Gastroesophageal sphincter (tissue), 4 donors: ENCODE data around the gene RNF40. TPM values are rescaled to one million over a fixed set of nuclear protein-coding genes. Genes with fewer than 3 reads are reported as not detected.

Source experiments
- ATAC-seq: fragments of 150-250 bp; one replicate; pipeline ENCODE4 v1.9.1; 2016; ENCODE audit warnings: mild to moderate bottlenecking, moderate library complexity
- H3K27ac ChIP-seq, 4 donors: fragments of 200-600 bp; sonication (generic) in 3 of 4; 1 replicate in 3 of 4; 2 replicates in 1 of 4; pipeline ENCODE4 v1.5.1; 2016 to 2019
- H3K27me3 ChIP-seq: fragments of 200-600 bp; sonication (generic); one replicate; pipeline ENCODE4 v1.5.1; 2019
- H3K36me3 ChIP-seq, 2 donors: fragments of 200-600 bp; sonication (generic); one replicate each; pipeline ENCODE4 v1.5.1; 2019; ENCODE audit warnings: control low read depth in 1 of 2
- H3K4me1 ChIP-seq, 3 donors: fragments of 200-600 bp; sonication (generic); 1 replicate in 2 of 3; 2 replicates in 1 of 3; pipeline ENCODE4 v1.5.1; 2016 to 2019; ENCODE audit warnings: control low read depth in 2 of 3
- H3K4me3 ChIP-seq, 2 donors: fragments of 200-600 bp; sonication (generic); one replicate each; pipeline ENCODE4 v1.5.1; 2019; ENCODE audit warnings: mild to moderate bottlenecking in 1 of 2, moderate library complexity in 1 of 2
- H3K9me3 ChIP-seq, 3 donors: fragments of 200-600 bp; sonication (generic); one replicate each; pipeline ENCODE4 v1.5.1; 2017 to 2019; ENCODE audit warnings: control low read depth in 2 of 3
- EP300 ChIP-seq: sonication (generic); formaldehyde crosslinking; IDR thresholded peaks from one replicate; pipeline ENCODE4 v1.6.1; 2017; ENCODE audit warnings: antibody characterized with exemption, mild to moderate bottlenecking
- POLR2A ChIP-seq, 2 donors: fragments of 450-650 bp; IDR thresholded peaks; one replicate each; pipeline ENCODE4 v1.6.1; 2017; ENCODE audit warnings: antibody characterized with exemption in 2 of 2, mild to moderate bottlenecking in 2 of 2, moderate library complexity in 1 of 2
- POLR2AphosphoS5 ChIP-seq: sonication (generic); formaldehyde crosslinking; IDR thresholded peaks from one replicate; pipeline ENCODE4 v1.6.1; 2017; ENCODE audit warnings: antibody characterized with exemption
- WGBS, 2 donors: methylation state at CpG; one replicate each; pipeline ENCODE4 v1.1.5; 2018; ENCODE audit warnings: low coverage in 1 of 2; 5-methylcytosine and 5-hydroxymethylcytosine counted together
- total RNA-seq, 4 donors: library from RNA; depleted of rRNA; stranded (reverse); fragments of >200 nt; gene quantifications; one replicate each; pipeline ENCODE4 v1.1.0, GENCODE V29; 2016
- TF ChIP-seq, protein P1 (sequence below), 4 experiments: fragments of 200-600 bp in 2 of 4; fragments of 450-650 bp in 2 of 4; sonication (generic) in 1 of 4; IDR thresholded peaks; one replicate each; pipeline ENCODE4 v1.5.1; 2017 to 2019; ENCODE audit warnings: antibody characterized with exemption in 4 of 4, mild to moderate bottlenecking in 2 of 4, moderate library complexity in 2 of 4

The RNF40 gene
- total RNA-seq, 4 donors from 2014 or later, result 76.4 to 108 (median 80.6) TPM

DNA sequence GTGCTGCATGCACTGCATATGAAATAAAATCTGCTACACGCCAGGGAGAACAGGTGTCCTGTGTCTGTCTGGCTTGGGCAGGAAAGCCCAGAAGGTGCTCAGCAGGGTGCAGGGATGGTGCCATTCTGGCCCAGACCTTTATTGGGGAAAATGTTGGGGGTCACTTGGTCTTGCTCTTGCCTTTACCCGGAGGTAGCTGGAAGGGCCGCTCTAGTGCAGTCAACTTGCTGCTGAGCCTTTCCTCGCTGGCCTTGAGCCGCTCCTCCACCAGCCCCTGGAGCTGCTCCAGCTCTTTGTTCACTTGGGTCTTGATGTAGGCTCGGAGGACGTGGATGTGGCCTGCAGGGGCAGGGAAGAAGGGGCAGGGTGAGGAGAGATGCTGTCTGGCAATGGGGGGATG, 4.8 kb upstream of the RNF40 start:
- peaks cover 0 to 66% of the 10 kb centered on the region in 2 donors for H3K36me3 ChIP-seq
- no peak overlapping the region for H3K27ac ChIP-seq
- H3K4me3 ChIP-seq, result no peak overlapping the region
- H3K4me1 ChIP-seq, result peaks cover 0 to 14% (median 8%) of the 10 kb centered on the region in 3 donors
- no peak for TF ChIP-seq POLR2A (IDR thresholded peaks at IDR 0.05)
- no peak for TF ChIP-seq EP300
- TF ChIP-seq, protein P1, sequence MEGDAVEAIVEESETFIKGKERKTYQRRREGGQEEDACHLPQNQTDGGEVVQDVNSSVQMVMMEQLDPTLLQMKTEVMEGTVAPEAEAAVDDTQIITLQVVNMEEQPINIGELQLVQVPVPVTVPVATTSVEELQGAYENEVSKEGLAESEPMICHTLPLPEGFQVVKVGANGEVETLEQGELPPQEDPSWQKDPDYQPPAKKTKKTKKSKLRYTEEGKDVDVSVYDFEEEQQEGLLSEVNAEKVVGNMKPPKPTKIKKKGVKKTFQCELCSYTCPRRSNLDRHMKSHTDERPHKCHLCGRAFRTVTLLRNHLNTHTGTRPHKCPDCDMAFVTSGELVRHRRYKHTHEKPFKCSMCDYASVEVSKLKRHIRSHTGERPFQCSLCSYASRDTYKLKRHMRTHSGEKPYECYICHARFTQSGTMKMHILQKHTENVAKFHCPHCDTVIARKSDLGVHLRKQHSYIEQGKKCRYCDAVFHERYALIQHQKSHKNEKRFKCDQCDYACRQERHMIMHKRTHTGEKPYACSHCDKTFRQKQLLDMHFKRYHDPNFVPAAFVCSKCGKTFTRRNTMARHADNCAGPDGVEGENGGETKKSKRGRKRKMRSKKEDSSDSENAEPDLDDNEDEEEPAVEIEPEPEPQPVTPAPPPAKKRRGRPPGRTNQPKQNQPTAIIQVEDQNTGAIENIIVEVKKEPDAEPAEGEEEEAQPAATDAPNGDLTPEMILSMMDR (IDR thresholded peaks at IDR 0.05), result no peak
- TF ChIP-seq POLR2AphosphoS5, result no peak
- no peaks in the 10 kb centered on the region for H3K27me3 ChIP-seq
- no peaks in the 10 kb centered on the region for H3K9me3 ChIP-seq
- 50 to 67% methylated on average over 1 to 4 of the region's 7 CpGs for WGBS, 2 donors
- no peak for ATAC-seq

DNA sequence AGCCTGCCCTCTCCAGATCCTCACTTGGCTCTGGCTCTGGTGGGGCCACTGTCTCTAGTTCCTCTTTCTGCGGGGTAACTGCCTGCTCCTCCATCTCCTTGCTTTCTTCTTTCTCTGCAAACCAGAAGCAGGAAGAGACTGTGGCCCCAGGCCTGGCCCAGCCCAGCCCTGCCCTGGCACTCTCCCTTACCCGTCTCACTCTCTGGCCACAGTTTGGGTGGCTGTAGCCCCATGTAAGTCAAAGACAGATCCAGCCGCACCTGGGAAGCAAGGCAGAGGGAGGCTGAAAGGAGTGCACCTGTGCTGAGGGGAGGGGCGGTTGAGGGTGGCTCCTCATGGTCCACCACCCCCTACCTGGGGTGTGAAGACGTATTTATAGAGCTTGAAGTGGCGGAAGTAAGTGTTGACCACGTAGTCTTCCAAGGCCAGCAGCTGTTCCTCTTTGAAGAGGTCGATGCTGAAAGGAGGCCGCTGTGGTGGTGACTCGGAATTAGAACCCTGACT, 3.1 kb upstream of the RNF40 start:
- Histone ChIP-seq H3K27ac (peak overlapping the region in 1 of 4 donors; percentile 13), H3K36me3 (peaks cover 0 to 59% of the 10 kb centered on the region in 2 donors), H3K27me3 (no peaks in the 10 kb centered on the region), H3K4me1 (peaks cover 5 to 31% (median 21%) of the 10 kb centered on the region in 3 donors), H3K9me3 (no peaks in the 10 kb centered on the region), H3K4me3 (no peak overlapping the region)
- no peak for TF ChIP-seq POLR2A (IDR thresholded peaks at IDR 0.05)
- TF ChIP-seq, protein P1 (IDR thresholded peaks at IDR 0.05), result no peak
- TF ChIP-seq POLR2AphosphoS5, result no peak
- no peak for TF ChIP-seq EP300
- WGBS, 2 donors, result 68 to 76% methylated on average over 4 to 6 of the region's 10 CpGs
- no peak for ATAC-seq

DNA sequence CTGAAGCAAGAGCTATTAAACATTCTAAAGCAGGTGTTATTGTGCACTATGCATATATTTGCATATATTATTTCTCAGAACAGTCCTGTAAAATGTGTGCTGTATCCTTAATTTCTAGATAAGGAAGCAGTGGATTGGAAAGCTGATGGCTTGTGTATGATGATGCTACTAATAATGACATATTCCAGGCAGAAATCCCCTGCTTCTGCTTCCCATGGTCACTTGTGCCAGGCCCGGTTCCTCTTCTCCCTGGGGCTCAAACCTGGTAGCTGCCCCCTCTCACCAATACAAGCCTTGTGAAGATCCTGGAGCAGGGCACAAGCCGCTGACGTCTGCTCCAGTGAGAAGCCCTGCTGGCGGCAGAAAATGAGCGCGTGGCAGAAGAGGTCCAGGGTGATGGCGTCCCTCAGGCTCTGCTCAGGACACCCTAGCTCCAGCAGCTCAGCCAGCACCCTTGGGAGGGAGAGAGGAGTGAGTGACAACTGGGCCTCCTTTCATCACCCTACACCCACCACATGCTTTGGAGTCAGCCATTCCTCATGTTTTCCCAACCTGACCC, 2.0 kb upstream of the RNF40 start:
- Histone ChIP-seq H3K4me3 (no peak overlapping the region), H3K9me3 (no peaks in the 10 kb centered on the region), H3K27me3 (no peaks in the 10 kb centered on the region), H3K36me3 (peaks cover 0 to 59% of the 10 kb centered on the region in 2 donors), H3K27ac (no peak overlapping the region), H3K4me1 (peaks cover 5 to 40% (median 21%) of the 10 kb centered on the region in 3 donors)
- no peak for ATAC-seq
- TF ChIP-seq EP300 (no peak), POLR2AphosphoS5 (no peak), POLR2A (IDR thresholded peaks at IDR 0.05) (no peak)
- TF ChIP-seq, protein P1 (IDR thresholded peaks at IDR 0.05), result no peak
- WGBS, 2 donors, result 80% methylated on average over 1 of the region's 7 CpGs

DNA sequence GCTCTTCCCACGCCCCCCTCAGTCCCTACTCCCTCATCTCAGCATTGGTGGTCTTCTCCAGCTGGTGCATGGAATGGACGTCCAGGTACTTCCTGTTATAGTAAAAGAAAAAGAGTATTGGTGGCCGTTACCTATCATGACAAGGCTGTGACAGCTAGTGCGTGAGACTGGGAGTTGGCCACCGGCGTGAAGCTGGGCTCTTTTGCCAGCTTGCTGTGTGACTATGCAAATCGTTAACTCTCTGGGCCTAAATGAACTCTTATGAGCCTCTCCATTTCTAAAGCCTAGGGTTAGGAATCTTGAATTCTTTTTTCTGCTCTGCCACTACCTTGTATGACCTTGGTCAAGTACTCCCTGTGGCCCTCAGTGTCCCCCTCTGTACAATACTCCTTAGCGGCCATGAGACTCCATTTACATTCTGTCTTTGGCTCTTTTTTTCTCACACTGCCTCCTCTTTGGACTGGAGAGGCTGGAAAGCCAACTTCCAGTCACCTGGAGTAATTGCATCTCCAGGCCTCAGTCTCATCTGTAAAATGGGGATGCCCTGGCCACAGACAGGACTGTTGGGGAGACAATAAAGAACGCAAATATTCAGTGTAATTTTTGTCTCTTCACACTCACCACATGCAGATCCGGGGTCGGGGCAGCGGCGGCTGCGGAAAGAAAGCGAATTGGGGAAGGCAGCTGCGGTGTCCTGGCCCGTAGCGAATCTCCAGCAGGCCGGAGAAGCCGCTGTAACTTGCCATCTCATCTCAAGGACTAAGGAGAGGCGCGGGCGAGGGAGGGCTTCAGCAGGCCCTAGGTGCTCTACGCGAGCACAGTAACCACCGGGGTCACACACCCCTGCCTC, 1.3 kb upstream of the RNF40 start:
- Histone ChIP-seq H3K4me3 (peak overlapping the region; percentile 68 to 79), H3K36me3 (peaks cover 0 to 59% of the 10 kb centered on the region in 2 donors), H3K4me1 (peaks cover 5 to 40% (median 21%) of the 10 kb centered on the region in 3 donors), H3K27me3 (no peaks in the 10 kb centered on the region), H3K27ac (peak overlapping the region in 3 of 4 donors; percentile 87 to 92 (median 92)), H3K9me3 (no peaks in the 10 kb centered on the region)
- TF ChIP-seq POLR2AphosphoS5, result no peak
- TF ChIP-seq POLR2A (IDR thresholded peaks at IDR 0.05), result no peak
- ATAC-seq, result no peak
- 24 to 51% methylated on average over 11 to 12 of the region's 26 CpGs for WGBS, 2 donors

DNA sequence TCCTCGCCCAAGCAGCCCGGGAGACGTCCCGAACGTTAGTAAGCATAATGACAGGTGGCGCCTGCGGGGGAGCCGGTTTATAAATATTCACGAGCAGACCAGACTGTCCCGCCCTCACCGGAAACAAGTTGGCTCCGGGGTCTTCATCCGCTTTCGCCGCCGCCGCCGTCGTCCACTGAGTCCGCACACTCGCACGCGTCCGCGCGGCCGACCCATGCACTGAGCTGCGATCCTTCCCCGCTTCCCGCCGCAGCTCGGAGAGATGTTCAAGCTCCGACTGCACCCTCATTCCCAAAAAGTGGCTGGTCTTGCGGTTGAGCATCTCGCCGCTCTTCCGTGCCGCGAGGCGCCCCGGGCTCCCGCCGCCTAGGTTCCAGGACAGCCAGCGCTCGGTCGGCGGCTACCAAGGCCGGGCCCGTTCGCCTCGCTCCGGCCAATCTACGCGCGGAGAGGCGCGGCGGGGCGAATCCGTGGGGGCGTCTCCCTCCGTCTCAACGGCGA, 645 bp upstream of the RNF40 start:
- H3K9me3 ChIP-seq, result no peaks in the 10 kb centered on the region
- peaks cover 0 to 59% of the 10 kb centered on the region in 2 donors for H3K36me3 ChIP-seq
- no peaks in the 10 kb centered on the region for H3K27me3 ChIP-seq
- ATAC-seq, result peak; percentile 35
- peak overlapping the region in 3 of 4 donors; percentile 87 to 92 (median 92) for H3K27ac ChIP-seq
- no CpG with 5 or more reads among the region's 64 CpGs for WGBS, 2 donors
- peak overlapping the region; percentile 68 to 79 for H3K4me3 ChIP-seq
- peaks cover 5 to 40% (median 21%) of the 10 kb centered on the region in 3 donors for H3K4me1 ChIP-seq
- no peak for TF ChIP-seq EP300
- TF ChIP-seq, protein P1 (IDR thresholded peaks at IDR 0.05), result peak in 1 of 4 experiments; percentile 3
